ENCODE results near the gene DIAPH3. TPM values are rescaled to one million over a fixed set of nuclear protein-coding genes. Genes with fewer than 3 reads are reported as not detected.

Gene DIAPH3
- total RNA-seq, 1 donor from 2014 or later: 4.5 TPM

DNA sequence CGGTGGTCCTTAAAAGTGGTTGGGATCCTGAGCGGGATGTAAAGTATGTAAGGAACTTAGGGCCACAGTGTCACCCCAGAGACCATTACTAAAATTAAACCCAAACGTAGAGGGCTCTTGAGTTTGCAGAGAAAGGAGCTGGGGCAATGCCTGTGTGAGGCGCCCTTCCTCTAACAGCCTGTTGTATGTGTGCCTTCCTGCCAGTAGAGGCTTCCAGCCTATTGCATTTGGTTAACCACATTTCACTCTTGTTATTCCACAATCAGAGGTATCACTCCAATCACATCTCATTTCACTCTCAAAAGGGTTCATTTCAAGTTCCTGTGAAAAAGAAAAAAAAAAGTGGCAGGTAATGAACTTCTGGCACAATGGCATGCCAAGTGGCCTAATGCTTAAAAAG lies 29.4 kb downstream of the DIAPH3 start:
- no peaks in the 10 kb centered on the region for H3K9me3 Mint-ChIP-seq (ENCODE audit: unreplicated experiment)
- no peak overlapping the region for H3K27ac Mint-ChIP-seq (ENCODE audit: unreplicated experiment)
- DNase-seq (ENCODE audit: low spot score): no peak
- H3K27me3 Mint-ChIP-seq (ENCODE audit: unreplicated experiment): no peaks in the 10 kb centered on the region
- TF ChIP-seq CTCF (IDR thresholded peaks at IDR 0.05; ENCODE audit: unreplicated experiment): no peak
- H3K4me3 Mint-ChIP-seq (ENCODE audit: unreplicated experiment): no peak overlapping the region
- H3K4me1 Mint-ChIP-seq (ENCODE audit: unreplicated experiment): peaks cover 2% of the 10 kb centered on the region
- H3K36me3 Mint-ChIP-seq (ENCODE audit: low read depth, unreplicated experiment): no peaks in the 10 kb centered on the region

DNA sequence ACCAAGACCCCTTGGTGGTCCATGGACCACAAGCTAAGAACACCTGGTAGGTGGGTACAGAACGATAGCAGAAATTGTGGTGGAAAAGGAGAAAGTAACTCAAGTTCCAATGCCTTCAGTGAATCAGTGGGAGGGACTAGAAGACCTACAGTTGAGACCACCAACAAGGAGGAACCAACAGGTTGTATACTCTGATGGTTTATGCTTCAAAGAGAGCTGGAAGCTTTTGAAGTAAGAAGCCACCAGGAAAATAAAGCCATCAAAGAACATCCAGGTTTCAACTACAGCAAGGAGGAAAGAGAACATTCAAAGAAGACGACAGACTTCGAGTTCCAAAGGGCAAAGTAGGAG lies 42.4 kb downstream of the DIAPH3 start:
- Mint-ChIP-seq H3K4me1 (ENCODE audit: unreplicated experiment) (no peaks in the 10 kb centered on the region), H3K27ac (ENCODE audit: unreplicated experiment) (no peak overlapping the region), H3K36me3 (ENCODE audit: low read depth, unreplicated experiment) (no peaks in the 10 kb centered on the region), H3K4me3 (ENCODE audit: unreplicated experiment) (no peak overlapping the region), H3K9me3 (ENCODE audit: unreplicated experiment) (no peaks in the 10 kb centered on the region), H3K27me3 (ENCODE audit: unreplicated experiment) (no peaks in the 10 kb centered on the region)
- no peak for DNase-seq (ENCODE audit: low spot score)
- no peak for TF ChIP-seq CTCF (IDR thresholded peaks at IDR 0.05; ENCODE audit: unreplicated experiment)

DNA sequence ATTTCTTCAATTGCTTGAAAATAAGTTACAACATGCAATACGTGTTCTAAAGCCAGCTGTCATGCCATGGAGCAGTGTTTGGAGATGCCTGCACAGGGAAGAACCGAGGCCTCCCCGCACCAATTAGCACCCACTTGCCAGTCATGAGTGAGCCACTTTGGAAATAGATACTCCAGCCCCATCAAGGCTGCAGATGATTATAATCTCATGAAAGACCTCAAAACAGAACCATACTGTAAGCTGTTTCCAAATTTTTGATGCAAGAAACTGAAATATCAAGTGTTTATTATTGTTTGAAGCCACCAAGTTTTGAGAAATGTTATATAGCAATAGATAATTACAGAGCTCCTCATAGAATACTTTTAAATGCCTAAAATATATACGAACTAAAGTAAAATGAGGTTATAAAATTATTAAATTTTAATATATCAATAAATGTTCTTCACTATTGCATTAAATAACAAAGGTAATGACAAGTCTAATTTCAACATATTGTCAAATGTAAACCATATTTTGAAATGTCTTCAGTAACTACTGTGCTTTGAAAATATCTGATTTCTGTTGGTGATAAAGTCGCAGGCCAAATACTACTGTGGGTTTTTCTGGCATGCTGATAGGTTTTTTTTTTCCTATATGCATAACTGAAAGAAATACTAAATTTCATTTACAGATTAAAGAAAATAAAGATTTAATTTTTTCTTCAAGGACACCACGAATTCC lies 43.0 kb downstream of the DIAPH3 start:
- Mint-ChIP-seq H3K27ac (ENCODE audit: unreplicated experiment) (no peak overlapping the region), H3K36me3 (ENCODE audit: low read depth, unreplicated experiment) (no peaks in the 10 kb centered on the region), H3K9me3 (ENCODE audit: unreplicated experiment) (no peaks in the 10 kb centered on the region), H3K4me1 (ENCODE audit: unreplicated experiment) (no peaks in the 10 kb centered on the region), H3K27me3 (ENCODE audit: unreplicated experiment) (no peaks in the 10 kb centered on the region), H3K4me3 (ENCODE audit: unreplicated experiment) (no peak overlapping the region)
- TF ChIP-seq CTCF (IDR thresholded peaks at IDR 0.05; ENCODE audit: unreplicated experiment): no peak
- no peak for DNase-seq (ENCODE audit: low spot score)

GRCh38 chr13:60118696-60119400 lies 44.9 kb downstream of the DIAPH3 start:
- TF ChIP-seq CTCF (IDR thresholded peaks at IDR 0.05; ENCODE audit: unreplicated experiment): no peak
- DNase-seq (ENCODE audit: low spot score): no peak
- H3K4me1 Mint-ChIP-seq (ENCODE audit: unreplicated experiment): no peaks in the 10 kb centered on the region
- H3K4me3 Mint-ChIP-seq (ENCODE audit: unreplicated experiment): no peak overlapping the region
- no peaks in the 10 kb centered on the region for H3K36me3 Mint-ChIP-seq (ENCODE audit: low read depth, unreplicated experiment)
- no peak overlapping the region for H3K27ac Mint-ChIP-seq (ENCODE audit: unreplicated experiment)
- no peaks in the 10 kb centered on the region for H3K9me3 Mint-ChIP-seq (ENCODE audit: unreplicated experiment)
- no peaks in the 10 kb centered on the region for H3K27me3 Mint-ChIP-seq (ENCODE audit: unreplicated experiment)

- DNase-seq (ENCODE audit: low spot score): no peak
- H3K36me3 Mint-ChIP-seq (ENCODE audit: low read depth, unreplicated experiment): peaks cover 4% of the 10 kb centered on the region
- H3K9me3 Mint-ChIP-seq (ENCODE audit: unreplicated experiment): no peaks in the 10 kb centered on the region
- H3K4me1 Mint-ChIP-seq (ENCODE audit: unreplicated experiment): no peaks in the 10 kb centered on the region
- no peak overlapping the region for H3K4me3 Mint-ChIP-seq (ENCODE audit: unreplicated experiment)
- no peak for TF ChIP-seq CTCF (IDR thresholded peaks at IDR 0.05; ENCODE audit: unreplicated experiment)
- H3K27ac Mint-ChIP-seq (ENCODE audit: unreplicated experiment): no peak overlapping the region
- no peaks in the 10 kb centered on the region for H3K27me3 Mint-ChIP-seq (ENCODE audit: unreplicated experiment)
Observed at GRCh38 chr13:60114499-60115028, 49.2 kb downstream of the DIAPH3 start.

All from endothelial cell (in vitro differentiated cells).